Esophagus muscularis mucosa (tissue), 3 donors: ENCODE measurements around the gene TBC1D5.

Source experiments
- POLR2A ChIP-seq: fragments of 450-650 bp; IDR thresholded peaks from one replicate; pipeline ENCODE4 v1.6.1; 2017; ENCODE audit warnings: antibody characterized with exemption, moderate library complexity, mild to moderate bottlenecking, low read depth
- TF ChIP-seq, protein P1 (sequence below), 3 experiments: fragments of 200-600 bp in 2 of 3; fragments of 450-650 bp in 1 of 3; sonication (generic) in 2 of 3; IDR thresholded peaks; one replicate each; pipeline ENCODE4 v1.5.1; 2017 to 2019; ENCODE audit warnings: antibody characterized with exemption in 3 of 3, mild to moderate bottlenecking in 2 of 3, moderate library complexity in 1 of 3

DNA sequence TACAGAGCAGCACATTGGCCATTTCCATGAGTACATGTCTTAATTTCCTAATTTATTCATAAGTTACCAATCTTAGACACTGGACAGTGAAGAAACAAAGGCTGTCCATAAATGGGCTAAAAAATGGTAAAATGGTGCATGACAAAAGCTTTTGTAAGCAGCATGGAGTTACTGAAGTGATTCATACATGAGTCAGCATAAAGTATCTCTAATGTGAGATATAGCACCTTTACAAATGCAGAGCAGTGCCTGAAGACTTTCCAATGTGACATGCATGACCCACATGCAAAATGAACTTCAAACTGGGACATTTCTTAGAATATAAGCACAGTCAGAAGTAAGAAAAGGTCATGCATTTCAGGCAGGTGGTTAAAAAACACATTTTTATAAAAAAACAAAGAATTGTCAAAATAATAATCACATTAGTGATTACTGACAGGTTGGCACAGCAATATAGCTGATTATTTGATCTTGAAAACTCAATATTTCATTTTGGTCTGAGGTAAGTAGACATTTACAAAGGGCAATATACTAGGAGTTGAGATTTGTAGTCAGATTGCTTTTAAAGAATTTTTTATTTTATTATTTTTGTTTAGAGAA lies 558.4 kb downstream of the TBC1D5 start:
- TF ChIP-seq POLR2A: no peak
- TF ChIP-seq, protein P1, sequence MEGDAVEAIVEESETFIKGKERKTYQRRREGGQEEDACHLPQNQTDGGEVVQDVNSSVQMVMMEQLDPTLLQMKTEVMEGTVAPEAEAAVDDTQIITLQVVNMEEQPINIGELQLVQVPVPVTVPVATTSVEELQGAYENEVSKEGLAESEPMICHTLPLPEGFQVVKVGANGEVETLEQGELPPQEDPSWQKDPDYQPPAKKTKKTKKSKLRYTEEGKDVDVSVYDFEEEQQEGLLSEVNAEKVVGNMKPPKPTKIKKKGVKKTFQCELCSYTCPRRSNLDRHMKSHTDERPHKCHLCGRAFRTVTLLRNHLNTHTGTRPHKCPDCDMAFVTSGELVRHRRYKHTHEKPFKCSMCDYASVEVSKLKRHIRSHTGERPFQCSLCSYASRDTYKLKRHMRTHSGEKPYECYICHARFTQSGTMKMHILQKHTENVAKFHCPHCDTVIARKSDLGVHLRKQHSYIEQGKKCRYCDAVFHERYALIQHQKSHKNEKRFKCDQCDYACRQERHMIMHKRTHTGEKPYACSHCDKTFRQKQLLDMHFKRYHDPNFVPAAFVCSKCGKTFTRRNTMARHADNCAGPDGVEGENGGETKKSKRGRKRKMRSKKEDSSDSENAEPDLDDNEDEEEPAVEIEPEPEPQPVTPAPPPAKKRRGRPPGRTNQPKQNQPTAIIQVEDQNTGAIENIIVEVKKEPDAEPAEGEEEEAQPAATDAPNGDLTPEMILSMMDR (IDR thresholded peaks at IDR 0.05): no peak
